ENCODE data around the gene E2F7. TPM values are rescaled to one million over a fixed set of nuclear protein-coding genes. Genes with fewer than 3 reads are reported as not detected.

E2F7 gene
- total and polyA plus RNA-seq, 2 of the 8 experiments (the other 6 are each of a cell fraction or from before 2014, with no cell fraction given): 8.8 to 18.5 TPM

DNA sequence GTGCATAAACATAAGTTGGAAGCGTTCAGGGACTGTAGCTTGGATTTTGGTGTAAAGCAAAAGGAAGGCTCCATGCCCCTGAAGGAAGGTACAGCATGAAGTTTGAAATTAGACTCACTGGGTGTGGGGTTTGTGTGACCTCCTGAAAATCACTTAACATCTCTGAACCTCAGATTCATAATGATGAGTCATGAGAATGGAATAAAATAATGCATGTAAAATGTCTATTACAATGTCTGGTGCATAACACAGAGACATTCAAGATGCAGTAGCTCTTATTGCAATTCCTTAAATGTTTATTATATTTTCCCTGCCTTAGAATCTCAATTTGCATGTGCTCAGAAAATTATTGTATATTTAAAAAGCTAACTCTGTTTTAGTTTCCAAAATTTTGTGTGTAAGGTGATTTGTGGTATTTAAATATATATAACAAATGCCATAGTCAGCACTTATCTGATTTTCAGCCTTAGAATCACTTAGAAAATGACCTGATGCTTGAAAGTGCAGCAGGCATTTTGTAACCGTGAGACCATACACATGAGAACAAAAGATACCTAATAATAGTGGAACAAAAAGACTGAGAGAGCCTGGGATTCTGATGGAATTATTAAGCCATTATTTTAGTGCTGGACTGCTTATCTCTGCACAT is 66.3 kb downstream of the E2F7 start (continued):
- TF ChIP-seq CHD7 (IDR thresholded peaks at IDR 0.05; ENCODE audit: insufficient replicate concordance, low read length) (no peak), BCL11A (IDR thresholded peaks at IDR 0.05; ENCODE audit: low read depth in 2 of 2, low read length in 2 of 2) (no peak), CHD1 (IDR thresholded peaks at IDR 0.05; ENCODE audit: low read depth, low read length) (no peak), RAD21 (IDR thresholded peaks at IDR 0.05 in 1 of 2, conservative IDR thresholded peaks at IDR 0.05 in 1 of 2; ENCODE audit: low read depth in 2 of 2, low read length in 2 of 2) (no peak), MAFK (IDR thresholded peaks at IDR 0.05; ENCODE audit: low read depth, low read length) (peak; percentile 10; the same call in 1 of the 2 replicates)

All from H1 (cell line).